Pericardium fibroblast (primary cell): ENCODE measurements around the gene PDSS1. TPM values are rescaled to one million over a fixed set of nuclear protein-coding genes. Genes with fewer than 3 reads are reported as not detected.

Experiments used
- total RNA-seq: library from RNA; depleted of rRNA; stranded (reverse); fragments of >200 nt; gene quantifications from 2 replicates; pipeline ENCODE4 v1.2.3, GENCODE V29; 2015

PDSS1 gene, protein sequence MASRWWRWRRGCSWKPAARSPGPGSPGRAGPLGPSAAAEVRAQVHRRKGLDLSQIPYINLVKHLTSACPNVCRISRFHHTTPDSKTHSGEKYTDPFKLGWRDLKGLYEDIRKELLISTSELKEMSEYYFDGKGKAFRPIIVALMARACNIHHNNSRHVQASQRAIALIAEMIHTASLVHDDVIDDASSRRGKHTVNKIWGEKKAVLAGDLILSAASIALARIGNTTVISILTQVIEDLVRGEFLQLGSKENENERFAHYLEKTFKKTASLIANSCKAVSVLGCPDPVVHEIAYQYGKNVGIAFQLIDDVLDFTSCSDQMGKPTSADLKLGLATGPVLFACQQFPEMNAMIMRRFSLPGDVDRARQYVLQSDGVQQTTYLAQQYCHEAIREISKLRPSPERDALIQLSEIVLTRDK
- total RNA-seq, result 3.6 and 6.2 TPM in 2 replicates

DNA sequence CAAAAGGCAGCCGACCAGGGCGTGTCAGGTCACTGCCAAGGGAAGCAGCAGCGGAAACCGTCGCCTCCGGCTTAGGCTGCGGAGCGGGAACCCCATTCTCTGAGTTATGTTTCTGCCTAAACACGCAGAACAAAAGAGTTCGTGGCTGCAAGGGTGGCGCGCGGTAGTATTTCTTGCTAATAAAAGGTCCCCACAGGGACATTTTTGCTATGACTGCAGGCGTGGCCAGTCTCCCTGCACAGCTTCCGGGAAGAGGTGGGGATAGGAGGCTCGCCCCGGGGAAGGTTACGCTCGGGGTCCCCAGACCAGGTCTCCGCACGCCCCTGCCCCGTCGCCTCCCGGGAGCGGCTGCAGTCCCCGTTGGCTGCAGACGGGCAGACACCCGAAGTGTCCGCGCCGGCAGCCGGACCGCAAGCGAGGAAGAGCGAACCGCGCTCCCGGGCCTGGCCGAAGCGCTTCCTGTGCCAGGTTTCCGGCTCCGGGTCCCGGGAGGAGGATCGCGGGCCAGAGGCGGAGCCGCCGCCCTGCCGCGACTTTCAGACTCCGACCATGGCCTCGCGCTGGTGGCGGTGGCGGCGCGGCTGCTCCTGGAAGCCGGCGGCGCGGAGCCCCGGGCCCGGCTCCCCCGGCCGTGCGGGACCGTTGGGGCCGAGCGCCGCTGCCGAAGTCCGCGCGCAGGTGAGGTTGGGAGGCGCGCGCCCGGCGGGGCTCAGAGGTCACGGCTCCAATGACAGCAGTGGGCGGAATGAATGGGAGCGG is at the start of gene PDSS1:
TSS of gene PDSS1 (plus strand) at position 539 of the 759 bp plus-strand sequence. CDS start at position 550, 11 bp downstream.

Other genes starting within 250 kb of the PDSS1 start
- gene ABI1, start 163.3 kb downstream of the PDSS1 start, total RNA-seq, result 33.8 and 36.4 TPM in 2 replicates